22Rv1 (cell line): ENCODE results near the gene USP32.
"Not testable (repeated sequence)": the region's sequence is repeated elsewhere in the genome, so short reads cannot be mapped to it uniquely, and the experiment has no call there.

Experiments used
- H3K27ac ChIP-seq: fragments of 450-650 bp; 2 replicates; pipeline ENCODE4 v1.5.1; 2017
- CTCF ChIP-seq: fragments of 450-650 bp; IDR thresholded peaks from 2 replicates; pipeline ENCODE4 v1.5.1; 2017; ENCODE audit warnings: mild to moderate bottlenecking
- ZFX ChIP-seq: fragments of 450-650 bp; IDR thresholded peaks from 2 replicates; pipeline ENCODE4 v1.6.1; 2017; ENCODE audit warnings: antibody characterized with exemption, borderline replicate concordance

The USP32 gene

GRCh38 chr17:60352071-60352470 lies 39.9 kb downstream of the USP32 start:
- no peak overlapping the region for H3K27ac ChIP-seq
- TF ChIP-seq CTCF (no peak), ZFX (no peak)

- H3K27ac ChIP-seq = no peak overlapping the region
- TF ChIP-seq CTCF = no peak
- no peak for TF ChIP-seq ZFX
These were observed 40.8 kb downstream of the USP32 start for GRCh38 chr17:60351012-60351695.

- no peak for TF ChIP-seq ZFX
These were observed 43.3 kb downstream of the USP32 start for GRCh38 chr17:60348616-60349015.

GRCh38 chr17:60345233-60345632 lies 46.7 kb downstream of the USP32 start:
- no peak for TF ChIP-seq CTCF
- TF ChIP-seq ZFX = no peak

More at GRCh38 chr17:60348616-60349015, 43.3 kb downstream of the USP32 start:
- no peak overlapping the region for H3K27ac ChIP-seq

GRCh38 chr17:60342492-60342891 lies 49.4 kb downstream of the USP32 start:
- H3K27ac ChIP-seq = not testable (repeated sequence)

More at GRCh38 chr17:60345233-60345632, 46.7 kb downstream of the USP32 start:
- H3K27ac ChIP-seq = no peak overlapping the region

GRCh38 chr17:60335289-60335688 lies 56.6 kb downstream of the USP32 start:
- TF ChIP-seq ZFX (no peak), CTCF (no peak)
- H3K27ac ChIP-seq = no peak overlapping the region

GRCh38 chr17:60333628-60334031 lies 58.3 kb downstream of the USP32 start:
- no peak for TF ChIP-seq ZFX
- TF ChIP-seq CTCF = no peak
- H3K27ac ChIP-seq = no peak overlapping the region

GRCh38 chr17:60333072-60333471 lies 58.9 kb downstream of the USP32 start:
- H3K27ac ChIP-seq = not testable (repeated sequence)

- TF ChIP-seq ZFX (no peak), CTCF (no peak)
- H3K27ac ChIP-seq = no peak overlapping the region
These were observed 59.4 kb downstream of the USP32 start for GRCh38 chr17:60332574-60332973.
